GM19467 (cell line): ENCODE data around the gene AP1M2.
A peak's percentile ranks its signal among the peaks of the same experiment; 100 is the strongest.
"Not testable (repeated sequence)": the region's sequence is repeated elsewhere in the genome, so short reads cannot be mapped to it uniquely, and the experiment has no call there.

ENCODE experiments used
- ATAC-seq: cut with Tn5 transposase; IDR thresholded peaks from one replicate; pipeline ENCODE4 v1.9.1; 2021; ENCODE audit warnings: mild to moderate bottlenecking, moderate library complexity; ENCODE audit not compliant: unreplicated experiment

Gene AP1M2

DNA sequence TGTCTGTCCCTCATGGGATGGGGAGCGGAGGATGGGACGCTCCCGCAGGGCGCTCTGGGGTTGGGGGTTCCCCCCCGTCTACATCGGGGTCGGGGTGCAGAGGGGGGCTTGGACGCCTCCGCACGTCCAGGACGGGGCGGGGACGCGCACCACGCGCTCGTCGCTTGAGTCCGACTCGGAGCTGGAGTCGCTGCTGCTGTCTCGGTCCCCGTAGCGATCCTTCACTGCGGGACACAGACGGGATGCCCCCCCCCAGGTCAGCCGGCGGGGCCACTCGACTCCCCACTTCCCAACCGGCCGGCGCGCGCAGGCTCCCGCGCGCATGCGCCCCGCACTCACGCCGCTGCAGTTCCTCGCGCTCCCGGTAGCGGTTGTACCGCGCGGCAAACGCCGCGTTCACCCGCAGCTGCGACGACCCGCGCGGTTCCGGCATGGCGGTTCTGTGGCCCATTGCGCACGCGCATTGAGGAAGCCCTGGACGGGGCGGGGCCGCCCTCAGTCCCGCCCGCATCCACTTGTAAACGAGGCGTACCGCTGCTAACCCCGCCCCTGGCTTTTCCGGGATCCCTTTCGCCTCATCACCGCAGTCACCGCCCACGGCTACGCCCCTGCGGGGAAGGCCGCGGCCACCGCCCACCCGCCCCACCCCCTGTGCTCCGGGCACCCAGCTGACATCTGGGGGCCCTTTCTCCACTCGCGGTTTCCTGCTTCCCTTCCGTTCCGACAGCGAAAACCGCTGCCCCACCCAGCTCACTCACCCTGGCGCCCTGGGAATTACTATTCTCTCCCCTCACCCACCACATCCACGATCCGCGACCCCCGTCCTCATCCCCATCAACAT lies 21.3 kb downstream of the AP1M2 start, which contains the start of gene KRI1:
KRI1 (minus strand) TSS at position 444 of the 841 bp plus-strand sequence; CDS start at position 433, 11 bp downstream.
- ATAC-seq: peak; percentile 38

DNA sequence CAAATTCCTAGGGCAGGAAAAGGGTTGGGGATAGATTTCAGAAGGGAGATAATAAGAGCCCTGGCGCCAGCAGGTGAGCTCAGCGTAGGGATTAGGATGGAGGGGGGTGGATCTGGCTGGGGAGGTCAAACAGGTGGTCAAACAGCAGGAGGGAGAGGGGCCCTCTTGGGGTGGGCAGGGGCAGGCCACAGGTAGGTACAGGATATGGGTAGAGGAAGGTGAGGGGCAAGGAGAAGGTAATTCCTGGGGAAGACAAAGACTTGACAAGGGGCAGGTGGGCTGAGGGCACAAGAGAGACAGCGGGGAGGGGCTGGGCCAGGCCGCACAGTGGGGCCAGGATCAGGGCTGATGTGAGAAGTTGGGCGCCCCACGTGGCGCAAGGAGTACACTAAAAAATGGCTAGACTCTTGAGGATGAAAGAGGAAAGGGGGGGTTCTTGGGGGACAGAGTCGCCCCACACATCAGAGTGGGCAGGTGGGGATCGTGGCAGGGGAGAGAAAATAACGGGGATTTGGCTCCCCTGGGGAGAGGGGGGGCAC lies 22.0 kb downstream of the AP1M2 start:
- no peak for ATAC-seq

DNA sequence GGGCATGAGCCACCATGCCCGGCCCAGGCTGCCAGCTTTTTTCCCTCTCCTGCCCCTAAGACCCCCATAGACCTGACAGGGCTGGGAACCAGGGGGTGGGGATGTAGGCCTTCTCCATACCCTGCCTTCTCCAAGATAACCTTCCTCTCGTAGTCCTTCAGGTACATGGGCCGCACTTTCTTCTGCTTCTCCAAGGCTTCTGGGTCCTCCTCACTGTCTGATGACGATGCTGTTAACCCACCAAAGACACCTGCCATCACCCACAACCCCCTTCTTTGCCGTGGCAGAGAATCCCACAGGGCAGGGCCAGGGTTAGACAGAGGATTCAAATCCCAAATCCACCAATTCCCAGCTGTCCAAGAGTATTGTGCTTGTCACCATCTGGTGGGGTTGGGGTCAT lies 24.5 kb downstream of the AP1M2 start:
- no peak for ATAC-seq

GRCh38 chr19:10560154-10560553 lies 27.0 kb downstream of the AP1M2 start:
- no peak for ATAC-seq

- ATAC-seq: no peak
Observed at GRCh38 chr19:10557603-10558197, 29.4 kb downstream of the AP1M2 start.

DNA sequence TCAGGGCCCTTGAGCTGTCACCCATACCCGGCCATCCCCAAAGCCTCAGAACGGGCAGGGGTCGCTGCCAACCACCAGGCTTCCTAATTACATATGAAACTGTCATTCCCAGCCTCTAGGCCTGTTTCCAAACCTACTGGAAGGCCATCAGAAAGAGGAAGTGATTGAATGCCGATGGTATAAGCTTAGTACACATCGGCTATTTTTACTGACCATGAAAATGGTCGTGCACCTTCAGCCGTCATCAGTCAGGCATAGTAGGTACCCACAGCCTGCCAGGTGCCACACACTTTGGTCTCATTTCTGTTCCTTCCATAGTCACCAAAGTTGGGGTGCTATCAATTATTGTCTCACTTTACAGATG lies 31.5 kb downstream of the AP1M2 start:
- no peak for ATAC-seq

DNA sequence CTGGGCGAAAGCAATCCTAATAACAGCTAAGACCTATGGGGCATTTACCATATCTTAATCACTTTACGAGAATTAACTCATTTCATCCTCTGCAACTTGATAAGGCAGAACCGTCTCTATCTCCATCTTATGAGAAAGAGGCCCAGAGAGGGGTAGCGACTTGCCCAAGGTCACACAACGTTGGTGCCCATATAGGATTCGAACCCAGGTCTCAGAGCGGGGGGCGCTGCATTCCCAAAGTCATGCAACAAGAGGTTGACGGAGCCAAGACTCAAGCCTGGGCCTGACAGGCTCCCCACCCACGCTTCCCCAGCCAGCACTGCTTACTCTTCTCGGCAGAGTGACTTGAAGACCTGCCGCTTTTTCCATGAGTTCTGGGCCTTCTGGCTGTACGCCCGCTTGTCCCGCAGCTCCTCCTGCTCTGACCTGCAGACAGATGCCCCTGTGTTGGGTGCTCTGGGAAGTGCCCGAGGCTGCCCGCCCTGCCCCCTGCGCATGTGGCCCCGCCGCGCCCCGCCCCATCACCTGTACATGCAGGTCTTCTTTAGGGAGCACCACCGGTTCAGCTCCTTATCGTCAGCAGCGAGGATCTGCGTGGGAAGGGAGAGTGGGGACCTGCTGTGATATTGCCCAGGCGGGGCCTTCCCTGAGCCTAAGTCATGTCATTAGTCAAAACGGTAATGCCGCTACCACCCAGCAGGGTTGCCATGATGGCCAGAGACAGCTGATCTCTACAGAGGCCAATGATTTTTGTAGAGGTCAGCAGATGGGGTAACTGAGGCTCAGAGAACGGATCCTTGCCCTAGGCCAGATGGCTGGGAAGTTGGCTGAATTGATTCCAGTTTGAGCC lies 32.1 kb downstream of the AP1M2 start:
- ATAC-seq: no peak

DNA sequence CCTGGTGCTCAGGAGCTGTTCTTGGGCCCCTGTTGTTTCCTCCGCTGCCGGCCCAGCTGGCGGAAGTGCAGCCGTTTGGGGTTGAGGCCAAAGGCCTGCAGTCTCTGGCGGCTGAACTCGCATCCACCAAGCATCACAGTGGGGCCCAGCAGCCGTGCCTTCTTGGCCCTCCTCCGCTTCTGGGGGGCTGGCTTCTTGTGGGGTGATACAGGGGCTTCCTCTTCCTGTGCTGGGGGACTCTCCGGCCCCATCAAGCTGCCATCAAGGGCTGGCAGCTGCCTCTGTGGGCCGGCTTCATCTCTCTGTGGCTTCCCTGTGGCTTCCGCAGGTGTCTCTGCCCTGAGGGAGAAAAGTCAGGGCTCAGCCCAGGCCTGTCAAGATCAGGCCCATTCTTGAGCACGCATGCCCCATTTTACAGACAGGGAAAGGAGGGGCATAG lies 33.1 kb downstream of the AP1M2 start:
- ATAC-seq: peak; percentile 61

DNA sequence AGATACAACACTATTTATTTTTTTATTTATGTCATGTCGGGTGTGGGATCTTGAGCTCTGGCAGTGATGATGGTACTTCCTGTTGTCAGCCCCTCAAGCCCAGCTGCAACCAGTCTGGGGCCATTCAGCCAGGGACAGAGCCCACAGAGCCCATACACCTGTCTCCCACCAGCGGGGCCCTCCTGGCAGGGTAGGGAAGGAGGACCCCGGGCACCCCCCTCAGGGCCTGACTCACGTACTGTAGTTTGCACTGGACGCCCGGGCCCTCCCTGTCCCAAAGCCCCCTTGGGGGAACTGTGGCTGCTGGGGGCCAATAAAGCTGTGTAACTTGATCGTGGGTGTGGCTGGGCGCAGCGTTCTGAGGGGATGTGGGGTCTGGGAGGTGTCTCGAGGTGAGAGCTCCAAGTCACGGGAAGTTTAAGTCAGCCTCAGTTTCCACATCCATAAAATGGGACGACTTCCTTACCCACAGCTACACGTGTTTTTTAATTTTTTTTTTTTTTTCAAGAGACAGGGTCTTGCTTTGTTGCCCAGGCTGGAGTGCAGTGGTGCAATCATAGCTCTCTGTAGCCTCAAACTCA lies 33.9 kb downstream of the AP1M2 start:
- ATAC-seq: no peak

DNA sequence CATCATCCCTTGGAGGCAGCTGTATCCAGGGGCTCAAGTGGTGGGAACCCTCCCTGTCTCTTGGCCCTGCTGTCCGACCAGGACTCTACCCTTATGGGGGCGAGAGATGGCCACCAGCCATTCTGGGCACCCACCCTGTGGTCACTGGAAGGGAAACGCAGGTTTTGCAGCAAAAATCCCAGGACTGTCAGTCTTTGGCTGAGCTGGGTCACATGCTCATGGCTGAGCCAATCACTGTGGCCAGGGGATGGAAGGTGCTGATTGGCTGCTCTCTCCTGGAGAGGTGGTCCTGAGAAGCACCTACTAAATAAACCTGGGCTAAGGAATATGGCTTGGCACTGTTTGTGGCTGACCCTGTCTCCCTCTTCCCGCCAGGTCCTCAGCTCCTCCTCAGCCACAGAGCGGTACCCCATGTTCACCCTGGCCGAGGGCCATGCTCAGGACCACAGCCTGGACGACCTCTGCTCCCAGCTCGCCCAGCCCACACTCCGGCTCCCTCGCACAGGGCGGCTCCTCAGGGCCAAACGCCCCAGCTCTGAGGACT lies 34.5 kb downstream of the AP1M2 start:
- no peak for ATAC-seq

GRCh38 chr19:10551698-10552301 lies 35.3 kb downstream of the AP1M2 start:
- ATAC-seq: no peak

DNA sequence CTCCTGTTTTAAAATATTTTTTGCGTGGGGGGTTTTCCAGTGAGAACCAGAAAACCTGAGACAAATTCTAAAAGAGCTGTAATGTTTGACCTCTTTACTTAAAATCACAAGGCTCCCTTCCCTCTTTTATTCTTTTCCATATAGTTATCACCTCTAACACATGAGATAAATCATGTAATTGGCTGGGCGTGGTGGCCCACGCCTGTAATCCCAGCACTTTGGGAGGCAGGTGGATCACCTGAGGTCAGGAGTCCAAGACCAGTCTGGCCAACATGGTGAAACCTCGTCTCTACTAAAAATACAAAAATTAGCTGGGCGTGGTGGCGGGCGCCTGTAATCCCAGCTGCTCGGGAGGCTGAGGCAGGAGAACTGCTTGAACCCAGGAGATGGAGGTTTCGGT lies 36.1 kb downstream of the AP1M2 start:
- not testable (repeated sequence) for ATAC-seq

GRCh38 chr19:10550336-10550735 lies 36.8 kb downstream of the AP1M2 start:
- no peak for ATAC-seq

DNA sequence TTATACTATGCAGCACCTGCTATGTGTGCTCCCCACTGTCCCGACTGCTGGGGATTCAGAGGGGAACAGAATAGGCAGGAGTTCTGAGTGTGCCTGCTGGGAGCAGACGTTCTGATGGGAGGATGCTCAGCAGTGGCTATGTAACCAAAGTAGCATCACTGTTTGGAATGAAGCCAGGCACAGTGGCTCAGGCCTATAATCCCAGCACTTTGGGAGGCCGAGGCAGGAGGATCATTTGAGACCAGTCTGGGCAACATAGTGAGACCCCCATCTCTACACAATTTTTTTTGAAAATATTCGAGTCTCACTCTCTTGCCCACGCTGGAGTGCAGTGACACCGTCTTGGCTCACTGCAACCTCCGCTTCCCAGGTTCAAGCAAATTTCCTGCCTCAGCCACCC lies 37.4 kb downstream of the AP1M2 start:
- ATAC-seq: no peak

GRCh38 chr19:10548746-10549276 lies 38.3 kb downstream of the AP1M2 start:
- no peak for ATAC-seq

DNA sequence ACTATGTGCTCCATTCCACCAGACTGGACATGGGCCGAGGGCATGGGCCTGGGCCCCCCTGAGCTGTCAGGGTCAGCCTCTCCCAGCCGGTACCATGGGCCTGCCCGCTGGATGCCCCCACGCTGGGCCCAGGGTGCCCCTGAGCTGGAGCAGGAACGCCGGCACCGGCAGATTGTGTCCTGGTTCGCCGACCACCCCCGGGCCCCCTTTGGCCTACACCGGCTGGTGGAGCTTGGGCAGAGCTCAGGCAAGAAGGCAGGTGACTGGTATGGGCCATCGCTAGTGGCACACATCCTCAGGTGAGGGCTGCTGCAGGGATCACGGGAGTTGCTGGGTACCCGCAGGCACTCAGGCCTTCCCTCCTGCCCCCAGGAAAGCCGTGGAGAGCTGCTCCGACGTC lies 40.3 kb downstream of the AP1M2 start:
- ATAC-seq: no peak

GRCh38 chr19:10544753-10545251 lies 42.3 kb downstream of the AP1M2 start:
- no peak for ATAC-seq

GRCh38 chr19:10544242-10544752 lies 42.8 kb downstream of the AP1M2 start:
- ATAC-seq: no peak

GRCh38 chr19:10543420-10544241 lies 43.5 kb downstream of the AP1M2 start, which contains the start of gene ATG4D:
Gene ATG4D (plus strand): TSS chr19:10543904. CDS start chr19:10544091, 187 bp downstream.
- no peak for ATAC-seq
